Measurements from ENCODE around the gene CYREN.
"Not testable (repeated sequence)": the region's sequence is repeated elsewhere in the genome, so short reads cannot be mapped to it uniquely, and the experiment has no call there.

Gene CYREN

DNA sequence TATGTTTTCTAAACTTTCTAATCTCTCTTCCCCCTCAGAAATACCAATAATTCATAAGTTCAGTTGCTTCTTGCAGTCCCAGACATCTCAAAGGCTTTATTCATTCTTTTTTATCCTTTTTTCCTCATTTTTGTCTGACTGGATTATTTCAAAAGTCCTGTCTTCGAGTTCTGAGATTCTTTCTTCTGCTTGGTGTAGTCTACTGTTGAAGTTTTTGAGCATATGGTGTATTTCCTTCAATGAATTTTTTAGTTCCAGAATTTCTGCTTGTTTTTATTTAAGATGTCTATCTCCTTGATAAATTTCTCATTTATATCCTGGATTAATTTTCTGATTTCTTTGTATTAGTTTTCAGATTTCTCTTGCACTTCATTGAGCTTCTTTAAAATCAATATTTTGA is 14.2 kb downstream of the CYREN start:
- no peak for DNase-seq

DNA sequence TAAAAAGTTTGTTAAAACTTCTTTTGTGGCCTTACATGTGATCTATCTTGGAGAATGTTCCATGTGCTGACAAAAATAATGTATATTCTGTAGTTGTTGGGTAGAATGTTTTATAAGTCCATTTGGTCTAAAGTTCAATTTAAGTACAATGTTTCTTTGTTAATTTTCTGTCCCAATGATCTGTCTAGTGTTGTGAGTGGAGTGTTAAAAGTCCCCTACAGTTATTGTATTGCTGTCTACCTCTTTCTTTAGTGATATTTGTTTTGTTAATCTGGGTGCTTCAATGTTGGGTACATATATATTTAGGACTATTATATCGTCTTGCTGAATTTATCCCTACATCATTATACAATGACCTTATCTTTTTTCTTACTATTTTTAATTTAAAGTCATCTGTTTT is 15.8 kb downstream of the CYREN start:
- no peak for DNase-seq

DNA sequence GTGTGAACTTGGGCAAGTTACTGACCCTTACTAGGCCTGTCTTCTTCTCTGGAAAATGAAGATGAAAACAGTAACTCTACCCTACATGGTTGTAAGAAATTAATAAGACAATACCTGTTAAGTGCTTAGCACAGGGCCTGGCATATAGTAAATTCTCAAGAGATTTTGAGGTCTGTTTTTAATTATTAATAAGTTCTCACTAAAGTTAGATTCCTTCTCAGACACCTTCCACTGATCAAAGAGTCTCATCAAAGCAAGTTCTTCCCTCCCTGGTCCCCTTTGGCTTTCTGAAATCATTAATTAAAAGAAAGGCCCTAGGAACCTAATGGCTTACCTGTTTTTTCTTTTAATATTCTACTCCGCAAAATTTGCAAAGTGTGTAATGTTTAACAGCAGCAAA is 18.1 kb downstream of the CYREN start:
- DNase-seq, result no peak

DNA sequence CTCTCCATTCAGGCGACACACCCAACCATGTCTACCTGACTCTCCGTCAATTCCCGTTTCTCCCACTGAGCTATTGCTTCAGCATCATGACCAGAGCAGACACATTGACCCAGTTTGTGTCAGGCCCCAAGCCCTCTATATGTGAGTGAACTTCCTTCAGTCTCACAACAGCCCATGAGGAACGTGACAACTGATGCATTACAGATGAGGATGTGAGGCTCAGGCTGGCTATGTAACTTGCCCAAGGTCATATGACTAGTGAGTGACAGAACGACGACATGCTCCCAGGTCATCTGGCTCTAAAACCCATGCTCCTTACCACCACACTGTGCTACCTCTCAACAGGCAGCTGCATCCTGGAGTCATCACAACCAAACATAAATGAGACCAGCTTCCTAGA is 19.0 kb downstream of the CYREN start:
- DNase-seq, result no peak

DNA sequence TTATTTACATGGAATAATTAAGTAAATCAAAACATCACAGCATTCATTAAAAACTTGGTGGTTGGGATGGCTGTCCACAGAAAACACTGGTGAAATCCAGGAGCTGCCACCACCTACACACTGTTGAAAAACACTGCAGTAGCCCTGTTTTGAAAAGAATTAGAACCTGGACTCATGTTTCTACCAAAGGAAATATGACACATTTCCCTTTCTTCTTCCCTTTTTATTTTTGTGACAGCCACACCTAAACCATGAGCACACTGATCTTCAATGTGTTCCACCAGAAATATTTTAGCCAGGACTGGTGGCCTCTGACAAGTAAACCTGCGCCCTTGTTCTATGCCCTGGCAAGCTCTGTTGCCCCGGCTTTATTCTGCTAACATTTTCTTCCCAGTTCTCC is 19.4 kb downstream of the CYREN start:
- DNase-seq, result no peak

DNA sequence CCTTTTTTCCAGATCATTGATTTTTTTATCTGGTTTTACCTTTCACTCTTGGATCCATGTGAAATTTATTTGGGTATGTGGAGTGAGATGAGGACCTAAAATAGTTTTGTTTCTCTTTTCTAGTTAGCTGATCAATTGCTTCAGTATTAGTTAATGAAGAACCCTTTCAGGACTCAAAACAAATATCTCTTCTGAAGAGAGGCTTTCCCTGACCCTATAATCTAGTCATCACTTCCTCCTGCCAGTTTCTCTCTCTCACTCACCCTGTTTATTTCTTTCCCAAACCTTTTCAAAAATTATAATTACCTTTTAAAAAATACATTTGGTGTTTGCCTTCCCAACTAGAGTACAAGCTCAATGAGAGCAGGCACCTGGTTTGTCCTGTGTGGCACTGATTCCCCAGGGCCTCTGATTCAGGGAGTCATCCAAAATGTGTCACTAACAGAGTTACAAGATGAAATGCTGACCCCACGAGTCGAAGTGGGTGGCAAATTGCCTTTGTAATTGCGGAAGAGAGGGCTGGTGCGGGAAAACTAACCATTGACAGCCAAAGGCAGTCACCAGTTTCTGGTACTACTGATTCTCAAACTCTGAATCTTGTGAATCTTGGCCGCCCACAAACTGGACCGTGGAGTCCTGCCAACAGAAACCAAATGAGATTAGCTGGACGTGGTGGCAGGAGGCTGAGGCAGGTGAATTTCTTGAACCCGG is 20.3 kb downstream of the CYREN start:
- no peak for DNase-seq

DNA sequence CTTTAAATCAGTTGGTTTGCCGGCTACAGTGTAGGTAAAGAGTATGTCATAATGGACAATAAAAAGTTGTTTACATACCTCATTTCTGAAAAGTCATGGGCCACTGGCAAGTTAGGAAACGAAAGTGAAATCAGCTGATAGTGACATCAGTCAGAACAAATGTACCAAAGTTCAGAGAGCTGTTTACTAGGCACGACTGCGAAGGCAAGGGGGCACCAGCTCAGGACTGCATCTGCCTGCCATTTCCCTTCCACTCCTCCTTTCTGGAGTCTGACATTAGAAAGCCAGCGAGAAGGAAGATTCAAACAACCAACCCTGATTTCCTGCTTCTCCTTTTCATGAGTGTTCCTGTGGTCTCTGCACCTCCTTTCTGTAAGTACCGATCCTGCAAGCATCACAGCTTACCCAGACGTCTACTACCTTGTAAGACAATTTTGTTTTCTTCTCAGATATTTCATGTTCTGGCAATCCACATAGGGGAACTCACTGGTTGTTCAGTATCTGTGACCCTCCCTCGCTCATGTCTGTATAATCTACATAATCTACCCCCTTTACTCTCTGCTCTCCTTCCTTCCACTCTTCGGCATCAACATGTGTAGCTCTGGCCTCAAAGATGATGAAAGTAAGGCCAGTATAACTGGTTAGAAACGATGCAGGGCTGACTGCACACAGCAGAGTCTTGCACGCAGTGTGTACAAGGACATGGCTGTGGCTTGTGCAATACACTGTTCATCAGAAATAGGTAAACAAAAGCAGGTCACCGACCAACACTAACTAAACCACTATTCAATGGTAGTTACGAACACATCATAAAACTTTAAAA is 22.4 kb downstream of the CYREN start, which contains the start of gene TMEM140:
Gene TMEM140, plus strand, starts transcription at position 174 of the 823 bp plus-strand sequence. CDS start 16,370 bp downstream, outside the sequence.
- DNase-seq, result no peak

DNA sequence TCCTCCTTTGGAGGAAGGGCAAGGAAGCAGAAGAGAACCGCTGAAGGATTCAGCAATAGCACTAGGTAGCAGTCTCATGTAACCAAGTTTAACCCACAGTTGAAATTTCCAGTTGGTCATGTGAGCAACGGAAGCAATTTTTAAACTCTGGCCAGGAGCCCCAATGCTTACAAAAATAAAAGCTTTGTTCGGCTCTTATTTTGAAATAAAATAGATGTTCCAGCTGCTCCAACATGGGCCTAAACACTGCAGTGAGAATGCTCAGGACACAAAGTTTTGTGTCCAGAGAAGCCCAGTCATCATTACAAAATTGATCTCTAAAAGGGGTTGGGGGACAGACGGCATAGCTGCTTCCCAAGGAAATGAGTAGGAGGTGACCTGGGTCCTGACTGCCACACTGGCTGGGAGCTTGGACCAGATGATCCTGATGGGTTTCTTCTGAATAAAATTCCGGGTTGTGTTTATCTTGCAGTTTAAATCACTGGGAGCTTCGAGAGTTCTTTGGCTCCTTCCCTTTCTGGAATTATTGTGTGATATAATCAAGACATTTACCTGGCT is 23.1 kb downstream of the CYREN start:
- DNase-seq, result no peak

DNA sequence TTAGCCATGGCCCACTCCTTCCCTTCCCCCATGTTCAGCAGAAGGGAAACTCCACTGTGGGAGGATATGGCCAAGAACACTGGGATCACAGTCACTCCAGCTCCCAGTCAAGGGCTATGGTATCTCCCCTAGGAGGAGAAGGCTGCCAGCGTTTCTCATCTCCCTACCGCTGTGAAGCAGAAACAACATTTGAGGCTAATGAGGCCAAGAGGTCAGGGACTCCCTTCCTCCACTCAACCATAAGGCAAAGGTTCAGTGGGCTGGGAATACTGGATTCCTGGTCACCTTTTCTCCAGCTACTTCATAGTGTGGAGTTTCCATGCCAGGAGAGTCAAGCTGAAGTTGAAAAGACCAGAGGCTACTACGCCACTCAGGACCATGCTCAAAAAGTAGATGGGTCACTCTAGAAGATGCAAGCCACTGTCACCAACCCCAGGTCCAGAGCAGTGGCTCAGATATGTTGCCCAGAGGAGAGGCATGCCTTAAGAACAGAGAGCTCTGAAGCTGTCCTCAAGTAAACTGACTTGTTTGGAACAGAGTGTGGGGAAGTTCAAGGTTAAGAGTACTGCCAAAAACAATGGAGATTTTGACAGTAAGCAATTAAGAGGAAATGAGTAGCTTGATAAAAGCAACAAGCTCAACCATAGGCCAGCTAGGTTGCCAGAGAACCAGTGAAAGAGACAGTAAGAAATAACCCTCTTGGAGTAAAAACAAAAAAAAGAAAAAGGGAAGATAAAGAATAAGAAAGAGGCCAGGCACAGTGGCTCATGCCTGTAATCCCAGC is 26.4 kb downstream of the CYREN start:
- DNase-seq, result no peak

DNA sequence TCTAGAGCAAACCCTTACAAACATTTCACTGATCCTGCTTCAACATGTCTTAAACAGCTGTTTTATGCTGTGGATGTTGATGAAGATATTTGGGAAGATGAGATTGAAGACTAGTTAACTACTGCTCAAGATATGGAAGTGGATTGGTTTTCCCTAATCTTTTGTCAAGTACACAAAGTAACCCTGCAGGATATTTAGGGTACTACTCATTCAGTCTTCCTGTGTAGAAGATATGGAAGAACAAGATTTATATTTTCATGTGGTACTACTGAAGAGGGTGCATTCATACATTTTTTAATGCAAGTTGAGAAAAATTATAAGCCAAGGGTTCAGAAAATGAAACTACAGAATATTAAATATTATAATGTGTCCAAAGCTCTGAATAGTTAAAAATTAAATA is 40.9 kb downstream of the CYREN start:
- DNase-seq, result no peak

DNA sequence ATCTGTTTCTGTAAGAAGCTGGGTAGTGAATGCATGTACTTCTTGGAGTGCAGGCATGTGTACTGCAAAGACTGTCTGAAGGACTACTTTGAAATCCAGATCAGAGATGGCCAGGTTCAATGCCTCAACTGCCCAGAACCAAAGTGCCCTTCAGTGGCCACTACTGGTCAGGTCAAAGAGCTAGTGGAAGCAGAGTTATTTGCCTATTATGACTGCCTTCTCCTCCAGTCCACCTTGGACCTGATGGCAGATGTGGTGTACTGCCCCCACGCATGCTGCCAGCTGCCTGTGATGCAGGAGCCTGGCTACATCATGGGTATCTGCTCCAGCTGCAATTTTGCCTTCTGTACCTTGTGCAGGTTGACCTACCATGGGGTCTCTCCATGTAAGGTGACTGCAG is 41.6 kb downstream of the CYREN start:
- no peak for DNase-seq

DNA sequence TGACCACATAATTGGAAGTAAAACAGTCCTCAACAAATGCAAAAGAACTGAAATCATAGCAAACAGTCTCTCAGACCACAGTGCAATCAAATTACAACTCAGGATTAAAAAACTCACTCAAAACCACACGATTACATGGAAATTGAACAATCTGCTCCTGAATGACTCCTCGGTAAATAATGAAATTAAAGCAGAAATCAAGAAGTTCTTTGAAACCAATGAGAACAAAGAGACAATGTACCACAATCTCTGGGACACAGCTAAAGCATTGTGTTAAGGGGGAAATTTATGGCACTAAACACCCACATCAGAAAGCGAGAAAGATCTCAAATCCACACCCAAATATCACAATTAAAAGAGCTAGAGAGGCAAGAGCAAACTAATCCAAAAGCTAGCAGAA is 45.9 kb downstream of the CYREN start:
- DNase-seq, result not testable (repeated sequence)

DNA sequence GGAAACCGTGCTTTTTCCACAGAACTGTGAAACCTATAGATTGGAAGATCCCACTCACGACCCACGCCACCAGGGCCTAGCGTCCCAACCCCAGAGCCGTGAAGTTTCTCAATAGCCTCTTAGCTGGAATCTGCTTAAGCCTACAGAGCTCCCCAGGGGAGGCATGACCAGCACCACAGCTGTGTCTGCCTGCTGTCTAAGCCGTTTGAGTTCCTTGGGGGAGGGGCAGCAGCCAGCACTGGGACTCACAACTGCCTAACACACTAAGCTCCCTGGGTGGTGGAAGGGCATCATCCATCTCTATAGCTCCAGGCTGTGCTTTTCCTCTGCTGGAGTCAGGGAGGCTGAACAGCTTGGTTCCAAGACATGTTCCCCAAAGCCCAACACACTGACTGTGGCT is 48.6 kb downstream of the CYREN start:
- no peak for DNase-seq

DNA sequence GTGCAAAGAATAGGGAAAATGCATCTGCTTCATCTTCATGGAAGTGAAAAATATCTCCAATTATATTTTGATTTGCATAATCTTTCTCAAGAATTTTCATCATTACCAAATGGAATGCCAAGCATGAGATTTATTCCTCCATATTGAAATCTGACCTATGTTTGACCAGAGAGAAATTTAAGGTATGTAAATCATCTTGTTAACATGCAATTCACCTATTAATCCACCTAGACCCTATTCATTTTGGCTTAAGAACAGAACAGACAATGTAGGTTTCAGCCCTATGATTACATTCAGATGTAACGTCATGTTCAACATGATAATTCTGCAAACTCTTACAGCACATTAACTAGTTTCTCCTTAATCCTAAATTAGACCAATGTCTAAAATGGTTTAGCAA is 53.4 kb downstream of the CYREN start:
- DNase-seq, result no peak

Measured in 8988T (cell line).